Suprapubic skin (tissue), 4 donors: ENCODE results near the gene CNTNAP1. TPM values are rescaled to one million over a fixed set of nuclear protein-coding genes. Genes with fewer than 3 reads are reported as not detected.
"Not testable (repeated sequence)": the region's sequence is repeated elsewhere in the genome, so short reads cannot be mapped to it uniquely, and the experiment has no call there.

Experiments used
- DNase-seq, 2 donors: peaks; one replicate each; pipeline ENCODE4 v3.0.0-alpha.2; 2019; ENCODE audit warnings: low spot score in 2 of 2
- H3K27ac ChIP-seq: fragments of 200-600 bp; sonication (generic); one replicate; pipeline ENCODE4 v1.5.1; 2019
- H3K27me3 ChIP-seq: fragments of 200-600 bp; sonication (generic); one replicate; pipeline ENCODE4 v1.5.1; 2019
- H3K36me3 ChIP-seq: fragments of 200-600 bp; sonication (generic); one replicate; pipeline ENCODE4 v1.5.1; 2019
- H3K4me1 ChIP-seq: fragments of 200-600 bp; sonication (generic); one replicate; pipeline ENCODE4 v1.5.1; 2019
- H3K4me3 ChIP-seq: fragments of 200-600 bp; sonication (generic); one replicate; pipeline ENCODE4 v1.5.1; 2019; ENCODE audit warnings: mild to moderate bottlenecking
- H3K9me3 ChIP-seq: fragments of 200-600 bp; sonication (generic); one replicate; pipeline ENCODE4 v1.5.1; 2019
- EP300 ChIP-seq: sonication (generic); formaldehyde crosslinking; IDR thresholded peaks from one replicate; pipeline ENCODE4 v1.6.1; 2017; ENCODE audit warnings: antibody characterized with exemption
- POLR2A ChIP-seq, 2 donors: fragments of 450-650 bp; IDR thresholded peaks; one replicate each; pipeline ENCODE4 v1.6.1; 2017; ENCODE audit warnings: antibody characterized with exemption in 2 of 2, mild to moderate bottlenecking in 2 of 2, moderate library complexity in 2 of 2
- POLR2AphosphoS5 ChIP-seq, 3 donors: sonication (generic); formaldehyde crosslinking; IDR thresholded peaks; one replicate each; pipeline ENCODE4 v1.6.1; 2017; ENCODE audit warnings: antibody characterized with exemption in 3 of 3
- WGBS: methylation state at CpG from one replicate; pipeline ENCODE4 v1.1.5; 2018; 5-methylcytosine and 5-hydroxymethylcytosine counted together
- total RNA-seq, 4 donors: library from RNA; depleted of rRNA; stranded (reverse); fragments of >200 nt; gene quantifications; one replicate each; pipeline ENCODE4 v1.1.0, GENCODE V29; 2016
- TF ChIP-seq, protein P1 (sequence below), 2 donors: fragments of 200-600 bp in 1 of 2; fragments of 450-650 bp in 1 of 2; sonication (generic) in 1 of 2; IDR thresholded peaks; one replicate each; pipeline ENCODE4 v1.5.1; 2016 to 2019; ENCODE audit warnings: antibody characterized with exemption in 2 of 2, mild to moderate bottlenecking in 1 of 2, moderate library complexity in 1 of 2

The CNTNAP1 gene
- total RNA-seq, 4 donors from 2014 or later: 0.79 to 3.3 (median 1.2) TPM

DNA sequence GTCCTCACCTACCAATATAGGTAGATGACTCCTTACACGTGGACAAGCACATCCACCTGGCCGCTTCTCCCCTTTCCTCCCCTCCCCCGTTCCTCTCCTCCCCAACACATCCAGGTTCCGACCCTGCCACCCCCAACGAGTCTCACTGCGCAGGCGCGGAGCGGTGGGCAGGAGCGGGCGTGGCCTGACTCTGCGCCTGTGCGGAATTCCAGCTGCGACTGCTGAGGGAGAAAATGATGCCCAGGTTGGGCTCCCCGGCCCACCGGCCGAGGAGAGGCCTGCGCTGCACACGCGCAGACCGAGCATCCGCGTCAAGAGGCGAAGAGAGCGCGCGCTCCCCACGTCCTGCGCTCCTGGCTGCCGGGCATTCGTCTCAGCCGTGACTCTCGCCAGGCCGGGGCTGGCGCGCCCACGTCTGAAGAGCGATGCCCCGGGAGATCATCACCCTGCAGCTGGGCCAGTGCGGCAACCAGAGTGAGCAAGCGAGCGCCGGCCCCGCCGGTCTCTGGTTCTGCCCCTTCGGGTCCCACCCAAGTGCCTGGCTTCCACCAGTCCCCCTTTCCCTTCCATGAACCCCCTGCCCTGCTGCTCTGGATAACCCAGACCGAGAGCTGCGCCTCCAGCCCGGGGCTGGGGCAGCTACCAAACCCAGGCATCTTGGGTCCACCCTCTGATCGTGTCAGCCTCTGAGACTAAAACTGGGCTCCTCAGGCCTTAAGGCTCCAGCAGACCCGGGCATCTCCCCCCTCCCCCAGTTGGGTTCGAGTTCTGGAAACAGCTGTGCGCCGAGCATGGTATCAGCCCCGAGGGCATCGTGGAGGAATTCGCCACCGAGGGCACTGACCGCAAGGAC lies 23.0 kb upstream of the CNTNAP1 start, which contains the start of gene TUBG2:
TSS of gene TUBG2 (plus strand) at position 206 of the 853 bp plus-strand sequence. CDS start at position 426, 220 bp downstream.
- Histone ChIP-seq H3K36me3 (peaks cover 7% of the 10 kb centered on the region), H3K27me3 (no peaks in the 10 kb centered on the region), H3K4me3 (peak within 1 kb of the TSS; percentile 55), H3K4me1 (peaks cover 29% of the 10 kb centered on the region), H3K27ac (peak within 1 kb of the TSS; percentile 59), H3K9me3 (no peaks in the 10 kb centered on the region)
- peak in 1 of 2 donors; percentile 87 for DNase-seq
- WGBS: 1% methylated on average over 14 of the region's 59 CpGs
- TF ChIP-seq EP300 (no peak), POLR2A (IDR thresholded peaks at IDR 0.05) (no peak), POLR2AphosphoS5 (IDR thresholded peaks at IDR 0.05) (peak in 1 of 3 donors; percentile 47)
- TF ChIP-seq, protein P1, sequence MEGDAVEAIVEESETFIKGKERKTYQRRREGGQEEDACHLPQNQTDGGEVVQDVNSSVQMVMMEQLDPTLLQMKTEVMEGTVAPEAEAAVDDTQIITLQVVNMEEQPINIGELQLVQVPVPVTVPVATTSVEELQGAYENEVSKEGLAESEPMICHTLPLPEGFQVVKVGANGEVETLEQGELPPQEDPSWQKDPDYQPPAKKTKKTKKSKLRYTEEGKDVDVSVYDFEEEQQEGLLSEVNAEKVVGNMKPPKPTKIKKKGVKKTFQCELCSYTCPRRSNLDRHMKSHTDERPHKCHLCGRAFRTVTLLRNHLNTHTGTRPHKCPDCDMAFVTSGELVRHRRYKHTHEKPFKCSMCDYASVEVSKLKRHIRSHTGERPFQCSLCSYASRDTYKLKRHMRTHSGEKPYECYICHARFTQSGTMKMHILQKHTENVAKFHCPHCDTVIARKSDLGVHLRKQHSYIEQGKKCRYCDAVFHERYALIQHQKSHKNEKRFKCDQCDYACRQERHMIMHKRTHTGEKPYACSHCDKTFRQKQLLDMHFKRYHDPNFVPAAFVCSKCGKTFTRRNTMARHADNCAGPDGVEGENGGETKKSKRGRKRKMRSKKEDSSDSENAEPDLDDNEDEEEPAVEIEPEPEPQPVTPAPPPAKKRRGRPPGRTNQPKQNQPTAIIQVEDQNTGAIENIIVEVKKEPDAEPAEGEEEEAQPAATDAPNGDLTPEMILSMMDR (IDR thresholded peaks at IDR 0.05): no peak

DNA sequence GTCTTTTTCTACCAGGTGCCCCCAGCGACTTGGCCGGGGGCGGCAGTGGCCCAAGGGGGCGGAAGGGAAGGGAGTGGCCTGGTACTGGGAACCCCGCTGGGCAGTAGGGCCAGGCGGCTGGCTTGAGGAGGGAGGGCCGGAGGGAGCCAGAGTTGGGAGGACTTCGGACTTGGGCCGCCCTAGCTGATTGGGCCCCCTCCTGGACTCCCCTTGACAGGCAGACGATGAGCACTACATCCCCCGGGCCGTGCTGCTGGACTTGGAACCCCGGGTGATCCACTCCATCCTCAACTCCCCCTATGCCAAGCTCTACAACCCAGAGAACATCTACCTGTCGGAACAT lies 22.4 kb upstream of the CNTNAP1 start:
- DNase-seq, H3K9me3 ChIP-seq, H3K27me3 ChIP-seq, H3K36me3 ChIP-seq: not testable (repeated sequence)
- peak overlapping the region; percentile 55 for H3K4me3 ChIP-seq
- H3K27ac ChIP-seq: peak overlapping the region; percentile 59
- 70% methylated on average over 1 of the region's 14 CpGs for WGBS
- H3K4me1 ChIP-seq: peaks cover 24% of the 10 kb centered on the region

DNA sequence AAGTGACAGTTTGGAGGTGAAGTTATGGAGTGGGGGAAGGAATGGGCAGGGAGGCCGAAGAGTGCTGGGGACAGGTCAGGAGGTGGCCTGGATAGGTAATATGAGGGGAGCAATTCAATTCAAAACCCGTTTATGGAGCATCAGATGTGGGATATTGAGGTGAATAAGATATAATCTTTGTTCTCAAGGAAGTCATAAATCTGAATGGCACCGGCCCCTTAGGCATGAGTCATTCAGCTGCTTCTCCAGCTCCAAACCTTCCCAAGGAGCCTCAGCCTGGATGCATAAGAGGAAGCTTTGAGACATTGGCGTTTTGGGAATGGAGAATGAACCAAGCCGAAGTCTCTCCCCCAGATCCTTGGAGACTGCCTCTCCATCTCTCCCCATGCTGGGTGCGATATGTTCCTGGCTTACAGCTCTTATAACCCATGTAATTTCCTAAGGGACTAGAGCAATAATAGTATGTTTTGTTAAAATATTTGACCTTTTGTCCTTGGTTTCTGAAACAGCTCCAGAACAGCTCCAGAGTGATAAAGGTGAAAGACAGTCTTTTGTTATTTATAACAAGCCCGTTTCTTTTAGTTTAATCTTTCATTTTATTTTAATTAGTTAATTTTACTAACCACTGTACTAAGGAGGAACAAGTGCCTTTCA lies 21.5 kb upstream of the CNTNAP1 start:
- 36% methylated on average over 7 of the region's 7 CpGs for whole genome bisulfite sequencing
- Histone ChIP-seq H3K9me3 (no peaks in the 10 kb centered on the region), H3K4me1 (peaks cover 24% of the 10 kb centered on the region), H3K27me3 (no peaks in the 10 kb centered on the region), H3K4me3 (no peak overlapping the region), H3K36me3 (peaks cover 16% of the 10 kb centered on the region), H3K27ac (peak overlapping the region; percentile 34)
- TF ChIP-seq POLR2A (IDR thresholded peaks at IDR 0.05) (no peak), EP300 (no peak), POLR2AphosphoS5 (IDR thresholded peaks at IDR 0.05) (no peak)
- TF ChIP-seq, protein P1 (IDR thresholded peaks at IDR 0.05): no peak
- DNase-seq: no peak

DNA sequence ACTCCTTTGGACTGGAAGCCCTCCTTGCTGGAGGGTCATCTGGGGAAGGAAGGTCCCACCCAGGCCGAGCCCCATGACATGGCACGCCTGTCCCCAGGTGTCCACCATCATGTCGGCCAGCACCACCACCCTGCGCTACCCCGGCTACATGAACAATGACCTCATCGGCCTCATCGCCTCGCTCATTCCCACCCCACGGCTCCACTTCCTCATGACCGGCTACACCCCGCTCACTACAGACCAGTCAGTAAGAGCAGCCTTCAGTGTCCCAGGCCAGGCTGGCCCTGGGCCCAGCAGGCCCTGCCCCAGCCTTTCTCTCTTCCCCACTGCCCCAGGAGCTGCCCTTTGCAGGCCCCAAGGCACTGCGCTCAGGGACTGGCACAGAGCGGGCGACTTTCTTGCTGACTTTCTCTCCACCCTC lies 16.7 kb upstream of the CNTNAP1 start:
- H3K36me3 ChIP-seq: peaks cover 50% of the 10 kb centered on the region
- WGBS: 80% methylated on average over 12 of the region's 14 CpGs

DNA sequence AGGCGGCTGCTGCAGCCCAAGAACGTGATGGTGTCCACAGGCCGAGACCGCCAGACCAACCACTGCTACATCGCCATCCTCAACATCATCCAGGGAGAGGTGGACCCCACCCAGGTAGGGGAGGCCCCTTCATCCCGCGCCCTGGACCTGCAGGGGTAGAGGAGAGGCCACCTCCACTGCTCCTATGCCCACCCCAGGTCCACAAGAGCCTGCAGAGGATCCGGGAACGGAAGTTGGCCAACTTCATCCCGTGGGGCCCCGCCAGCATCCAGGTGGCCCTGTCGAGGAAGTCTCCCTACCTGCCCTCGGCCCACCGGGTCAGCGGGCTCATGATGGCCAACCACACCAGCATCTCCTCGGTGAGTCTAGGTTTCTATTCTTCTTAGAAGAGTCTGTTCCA lies 16.2 kb upstream of the CNTNAP1 start:
- not testable (repeated sequence) for H3K4me3 ChIP-seq, H3K27ac ChIP-seq, H3K27me3 ChIP-seq, H3K9me3 ChIP-seq, DNase-seq
- Histone ChIP-seq H3K36me3 (peaks cover 56% of the 10 kb centered on the region), H3K4me1 (peaks cover 52% of the 10 kb centered on the region)
- 93% methylated on average over 4 of the region's 16 CpGs for WGBS

More for the DNA sequence above, 16.7 kb upstream of the CNTNAP1 start:
- TF ChIP-seq EP300: no peak
- TF ChIP-seq, protein P1 (IDR thresholded peaks at IDR 0.05): no peak
- TF ChIP-seq POLR2A (IDR thresholded peaks at IDR 0.05): no peak
- no peak for DNase-seq
- no peak overlapping the region for H3K27ac ChIP-seq
- no peaks in the 10 kb centered on the region for H3K27me3 ChIP-seq
- H3K4me3 ChIP-seq: no peak overlapping the region
- H3K9me3 ChIP-seq: no peaks in the 10 kb centered on the region
- peaks cover 52% of the 10 kb centered on the region for H3K4me1 ChIP-seq
